ENCODE results near the gene FOCAD.
A peak's percentile ranks its signal among the peaks of the same experiment; 100 is the strongest.

Gene FOCAD

DNA sequence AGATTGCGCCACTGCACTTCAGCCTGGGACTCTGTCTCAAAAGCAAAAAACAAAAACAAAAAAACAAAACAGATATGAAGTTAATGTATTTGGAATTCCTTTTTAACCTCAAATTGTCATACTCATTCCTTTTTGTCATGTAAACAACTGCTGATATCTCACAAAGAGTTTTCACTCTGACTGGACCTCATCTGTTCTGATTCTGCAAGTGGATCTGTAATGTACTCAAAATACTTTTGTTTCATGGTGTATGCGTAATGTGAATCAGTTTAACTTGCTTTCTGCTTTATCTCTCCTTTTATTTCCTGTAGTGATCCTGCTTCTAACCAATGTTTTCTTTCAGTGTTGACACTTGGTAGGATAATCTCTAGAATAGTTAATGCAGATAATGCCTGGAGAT, 106.7 kb downstream of the FOCAD start:
- no peak for DNase-seq (ENCODE audit: low spot score)

DNA sequence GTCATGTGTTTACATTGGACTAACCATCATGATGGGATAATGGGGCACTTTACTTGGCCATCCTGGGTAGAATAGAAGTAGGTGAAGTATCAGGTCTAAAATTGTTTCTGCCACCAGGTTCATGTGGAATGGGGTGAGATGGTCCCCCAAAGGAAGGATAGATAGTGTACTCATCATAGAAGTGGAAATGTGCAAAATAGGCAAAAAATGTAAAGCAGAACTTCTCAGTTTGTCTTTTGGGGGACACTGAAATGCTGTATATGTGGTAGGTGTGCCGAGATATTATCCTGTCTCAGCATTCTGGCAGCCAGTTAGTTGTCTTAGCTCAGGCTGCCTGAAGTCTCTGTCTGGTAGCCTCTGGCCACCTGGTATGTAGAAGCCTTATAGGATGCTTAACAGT, 107.6 kb downstream of the FOCAD start:
- no peak for DNase-seq (ENCODE audit: low spot score)

DNA sequence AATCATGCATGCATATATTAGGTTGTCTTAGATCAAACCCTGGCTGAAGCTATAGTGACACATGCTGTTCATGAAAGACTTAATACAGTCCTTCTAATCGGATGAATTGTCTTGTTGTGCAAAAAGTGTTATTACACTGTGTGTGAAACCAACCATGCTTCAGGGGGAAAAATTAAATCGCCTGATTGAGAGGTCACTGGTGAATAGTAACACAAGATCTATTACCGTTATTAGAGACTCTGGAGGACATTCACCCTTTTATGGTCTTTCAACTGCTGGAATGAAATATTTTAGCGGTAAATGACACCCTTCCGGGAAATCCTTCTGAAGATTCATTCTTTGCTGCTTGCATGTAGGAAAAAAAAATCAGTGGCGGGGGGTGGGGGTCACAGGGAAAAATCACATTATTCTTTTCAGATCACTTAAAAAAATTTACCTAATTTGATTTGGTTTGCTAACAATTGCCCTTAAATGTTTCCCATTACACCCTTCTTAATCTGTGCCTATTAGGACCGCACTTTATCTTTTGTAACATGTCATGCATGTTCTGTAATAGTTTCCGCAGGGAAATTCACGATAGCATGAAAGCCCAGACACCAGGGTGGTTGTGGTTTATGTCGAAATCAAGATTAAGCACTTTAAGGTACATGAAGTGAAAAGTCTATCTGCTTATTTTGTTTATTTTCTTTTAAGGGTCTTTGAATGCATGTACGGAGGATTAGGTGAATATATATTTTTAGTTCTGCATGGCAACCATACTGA, 120.6 kb downstream of the FOCAD start:
- no peak for DNase-seq (ENCODE audit: low spot score)

DNA sequence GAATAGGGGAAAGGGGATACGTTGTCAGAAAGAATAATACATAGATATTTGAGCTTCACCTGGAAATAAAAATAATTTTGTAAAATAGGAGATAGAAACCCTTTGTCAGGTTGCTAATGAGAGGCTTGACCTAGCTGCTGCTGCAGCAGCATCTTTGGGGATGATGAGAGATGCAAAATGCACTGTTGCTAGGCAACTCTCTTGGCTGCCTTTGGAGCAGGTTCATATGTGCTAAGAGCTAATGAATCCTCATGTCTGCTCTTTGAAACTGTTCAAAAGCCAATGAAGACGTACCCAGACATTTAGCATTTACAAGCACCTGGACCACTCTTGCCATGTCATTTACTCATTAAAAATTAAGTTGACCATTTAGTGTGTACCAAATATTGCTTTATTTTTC, 121.7 kb downstream of the FOCAD start:
- peak; percentile 69 for DNase-seq (ENCODE audit: low spot score)

DNA sequence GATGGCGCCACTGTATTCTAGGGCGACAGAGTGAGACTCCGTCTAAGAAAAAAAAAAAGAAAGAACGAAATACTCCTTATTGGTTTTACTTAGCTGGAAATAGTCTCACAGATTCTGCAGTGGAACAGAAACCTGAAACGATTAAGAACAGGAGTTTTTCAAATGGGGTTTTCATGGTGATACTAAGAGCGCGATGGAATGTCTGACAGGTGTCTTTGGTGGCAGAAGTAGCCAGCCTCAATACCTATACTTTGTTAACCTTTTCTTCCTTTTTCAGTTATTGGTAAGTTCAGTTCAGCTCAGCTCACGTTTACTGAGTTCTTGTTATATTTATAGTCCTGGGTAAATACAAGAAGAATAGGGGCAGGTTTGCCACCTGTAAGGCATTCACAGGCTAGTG, 123.9 kb downstream of the FOCAD start:
- DNase-seq (ENCODE audit: low spot score), result no peak

DNA sequence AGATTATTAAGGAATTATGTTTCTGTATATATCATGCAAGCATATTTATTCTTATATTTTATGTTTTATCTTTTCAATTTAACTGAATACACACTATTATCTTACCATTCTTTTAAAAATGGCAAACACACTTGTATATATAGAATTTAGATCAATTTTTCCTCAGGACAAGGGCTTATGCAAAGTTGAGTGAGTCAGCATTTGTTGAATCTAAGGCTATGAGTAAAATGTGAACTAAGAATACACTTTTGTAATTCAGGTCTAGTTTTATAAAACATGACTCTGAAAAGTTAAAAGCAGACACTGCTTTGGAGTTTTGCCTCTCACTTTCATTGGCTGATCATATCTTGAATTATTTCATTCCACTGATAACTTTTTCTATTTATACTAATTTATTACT, 127.8 kb downstream of the FOCAD start:
- DNase-seq (ENCODE audit: low spot score), result no peak

DNA sequence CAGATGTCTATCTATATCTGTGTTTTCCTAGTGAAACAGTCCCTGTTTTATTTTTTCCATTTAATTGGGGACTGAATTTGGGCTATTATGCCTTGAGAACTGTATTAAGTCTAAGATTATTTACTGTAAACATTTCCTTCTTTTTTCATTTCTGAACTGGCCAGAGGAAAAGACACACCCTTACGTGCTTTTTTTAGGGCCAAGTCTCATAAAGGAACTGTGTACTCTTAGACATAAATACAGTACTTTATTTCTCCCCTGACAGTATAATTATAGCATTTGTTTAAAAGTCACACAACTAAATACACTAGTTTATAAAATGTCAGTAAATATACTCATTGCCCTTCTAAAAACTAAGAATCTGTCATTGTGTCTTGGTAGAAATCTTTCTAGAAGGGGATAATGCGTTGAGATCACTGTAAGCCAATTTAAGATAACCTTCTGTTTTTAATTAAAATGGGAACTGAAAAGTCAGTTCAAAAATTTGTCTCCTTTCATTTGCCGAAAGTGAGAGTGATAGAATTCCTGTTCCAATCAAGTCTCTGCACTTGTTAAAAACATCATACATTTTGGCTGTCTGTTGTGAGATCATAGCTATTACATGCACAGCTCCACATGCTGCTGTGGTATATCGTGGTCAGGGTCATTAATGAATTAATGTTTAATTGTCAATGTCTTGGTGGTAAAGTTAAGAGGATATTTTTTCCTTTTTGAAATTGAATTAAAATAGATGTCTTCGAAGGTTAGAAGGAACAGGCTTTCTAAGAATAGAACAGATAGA, 132.1 kb downstream of the FOCAD start:
- DNase-seq (ENCODE audit: low spot score), result no peak

DNA sequence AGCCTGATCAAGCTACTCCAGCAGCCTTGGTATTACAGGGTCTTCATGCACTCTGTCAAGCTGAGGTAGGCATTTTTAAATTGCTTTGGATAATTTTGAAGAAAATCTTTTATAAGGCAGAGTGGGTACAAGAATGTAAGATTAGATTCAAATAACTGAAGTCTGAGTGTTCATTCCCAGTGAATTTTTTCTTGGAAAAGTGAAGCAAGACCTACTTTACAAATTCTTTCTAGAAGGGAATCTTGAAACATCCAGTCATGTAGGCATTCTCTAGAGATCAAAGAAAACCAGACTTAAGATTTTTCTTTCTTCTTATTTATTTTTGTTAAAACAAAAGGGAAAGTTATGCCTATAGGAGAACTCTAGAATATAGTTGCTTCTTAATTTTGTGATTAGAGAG, 139.0 kb downstream of the FOCAD start:
- no peak for DNase-seq (ENCODE audit: low spot score)

DNA sequence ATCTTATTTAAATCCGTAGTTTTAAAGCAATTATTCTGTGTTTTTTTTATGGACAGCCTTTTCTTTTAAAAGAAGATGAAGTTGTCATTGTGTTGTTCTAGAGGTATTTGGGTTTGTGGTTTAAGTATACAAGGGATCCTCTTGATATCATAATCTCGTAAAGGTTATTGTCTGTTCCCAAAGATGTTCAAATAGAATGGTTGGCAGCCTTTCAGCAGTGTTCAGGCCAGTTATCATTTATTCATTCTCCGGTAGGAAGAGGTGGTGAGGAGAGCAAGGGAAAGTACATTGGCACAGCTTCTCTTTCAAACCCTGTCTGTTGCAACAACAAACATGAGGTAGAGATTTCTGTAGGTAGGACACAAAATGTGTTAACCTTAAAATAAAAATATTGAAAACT, 147.0 kb downstream of the FOCAD start:
- DNase-seq (ENCODE audit: low spot score), result no peak

DNA sequence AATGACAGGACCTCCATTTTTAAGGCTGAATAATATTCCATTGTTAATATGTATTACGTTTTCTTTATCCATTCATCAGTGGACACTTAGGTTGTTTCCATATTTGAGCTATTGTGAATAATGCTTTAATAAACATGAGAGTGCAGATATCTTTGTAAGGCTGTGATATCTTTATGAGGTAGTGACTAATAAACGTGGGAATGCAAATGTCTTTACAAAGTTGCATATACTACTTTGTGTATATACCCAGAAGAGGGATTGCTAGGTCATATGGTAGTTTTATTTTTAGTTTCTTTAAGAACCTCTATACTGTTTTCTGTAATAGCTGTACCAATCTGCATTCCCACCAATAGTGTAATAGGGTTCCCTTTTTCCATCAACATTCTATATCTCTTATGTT, 148.7 kb downstream of the FOCAD start:
- DNase-seq (ENCODE audit: low spot score), result no peak

DNA sequence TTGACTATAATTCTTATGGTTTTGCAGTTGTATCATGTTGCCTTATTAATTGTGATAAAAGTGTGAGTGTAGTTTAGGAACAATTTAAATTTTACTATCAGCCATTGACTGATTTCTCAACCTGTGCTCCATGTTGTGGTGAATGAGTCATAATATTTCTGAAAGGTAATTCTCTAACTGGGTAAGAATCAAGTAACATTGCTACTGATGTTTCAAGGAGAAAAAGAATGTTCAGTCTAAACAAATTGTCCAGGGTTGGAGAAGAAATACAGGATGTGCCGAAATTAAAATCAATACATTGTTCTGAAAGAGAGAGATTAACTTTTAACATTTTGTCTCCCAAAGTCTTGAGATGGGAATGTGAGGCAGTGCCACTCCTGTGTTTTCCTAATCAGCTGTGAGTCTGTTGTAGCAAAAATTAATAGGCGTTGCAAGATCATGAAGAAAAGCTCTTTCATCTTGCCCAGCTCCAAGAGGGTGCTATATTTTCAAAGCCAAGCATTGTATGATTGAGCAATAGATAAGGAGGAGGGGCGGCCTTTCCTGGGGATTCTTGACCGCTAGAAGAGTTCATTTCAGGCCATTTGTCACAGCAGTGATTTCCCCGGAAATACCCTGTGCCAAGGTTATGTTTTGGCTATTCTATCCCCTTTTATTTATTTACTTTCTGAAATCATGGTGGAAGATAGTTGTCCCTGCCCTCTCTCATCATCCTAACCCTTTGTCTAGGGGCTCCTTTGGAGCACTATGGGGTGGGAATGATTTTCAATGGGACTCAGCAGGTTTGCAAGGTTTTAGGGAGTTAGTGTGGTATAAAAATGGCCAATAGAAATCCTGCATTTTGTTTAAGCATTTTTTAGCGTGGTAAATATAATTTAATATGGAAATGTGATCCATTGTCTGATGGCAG, 151.6 kb downstream of the FOCAD start:
- DNase-seq (ENCODE audit: low spot score), result no peak

DNA sequence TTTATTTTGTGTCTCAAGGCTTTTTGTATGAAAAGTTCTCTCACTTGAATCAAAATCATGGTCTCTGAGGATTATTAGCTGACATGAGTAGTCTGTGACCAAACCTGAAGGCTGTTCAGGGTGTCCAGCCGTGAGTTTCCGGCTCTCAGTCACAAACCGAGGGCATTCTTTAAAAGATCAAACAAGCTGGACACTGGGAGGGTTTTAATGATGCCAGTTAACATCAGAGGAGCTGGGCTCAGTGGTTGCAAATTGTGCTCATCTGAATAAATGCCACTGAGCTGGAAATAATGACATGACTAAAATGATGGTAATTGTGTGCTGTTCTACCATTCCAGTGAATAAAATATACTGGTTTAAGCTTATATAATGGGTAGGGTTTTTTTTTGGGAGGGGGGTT, 153.1 kb downstream of the FOCAD start:
- no peak for DNase-seq (ENCODE audit: low spot score)

DNA sequence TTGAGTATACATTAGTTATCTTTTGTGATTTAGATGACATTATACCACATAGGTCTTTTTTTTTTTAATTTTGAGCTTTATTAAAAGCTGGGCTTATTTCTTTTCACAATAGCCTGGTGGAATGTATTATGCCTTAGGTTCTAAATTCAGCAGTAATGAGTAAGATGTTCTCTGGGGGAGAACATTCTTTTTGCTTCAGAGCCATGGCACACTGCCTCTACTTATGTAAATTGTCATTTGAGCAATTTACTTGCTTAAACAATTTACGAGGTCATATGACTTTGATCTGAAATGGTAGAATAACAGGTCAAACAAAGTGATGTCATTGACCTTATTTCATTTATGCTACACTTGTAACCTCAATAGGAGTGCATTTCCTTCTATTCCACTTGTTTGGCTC, 154.2 kb downstream of the FOCAD start:
- DNase-seq (ENCODE audit: low spot score), result no peak

DNA sequence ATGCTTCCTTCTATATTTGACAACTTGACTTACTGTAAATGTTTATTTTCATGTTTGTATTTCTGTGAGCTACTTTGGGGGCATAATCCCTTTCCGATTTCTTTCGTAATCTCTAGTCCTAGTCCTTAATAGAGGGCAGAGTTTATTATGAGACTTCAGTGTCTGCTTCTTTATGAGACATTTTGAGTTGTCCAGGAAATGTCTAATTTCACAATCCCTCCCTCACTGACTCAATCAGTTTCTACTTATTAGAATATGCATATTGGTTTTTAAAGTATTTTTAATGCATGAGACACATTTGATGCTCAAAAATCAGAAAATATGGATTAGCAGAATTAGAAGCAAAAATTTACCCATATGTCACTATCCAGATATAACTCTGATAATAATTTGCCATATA, 160.9 kb downstream of the FOCAD start:
- DNase-seq (ENCODE audit: low spot score), result no peak

DNA sequence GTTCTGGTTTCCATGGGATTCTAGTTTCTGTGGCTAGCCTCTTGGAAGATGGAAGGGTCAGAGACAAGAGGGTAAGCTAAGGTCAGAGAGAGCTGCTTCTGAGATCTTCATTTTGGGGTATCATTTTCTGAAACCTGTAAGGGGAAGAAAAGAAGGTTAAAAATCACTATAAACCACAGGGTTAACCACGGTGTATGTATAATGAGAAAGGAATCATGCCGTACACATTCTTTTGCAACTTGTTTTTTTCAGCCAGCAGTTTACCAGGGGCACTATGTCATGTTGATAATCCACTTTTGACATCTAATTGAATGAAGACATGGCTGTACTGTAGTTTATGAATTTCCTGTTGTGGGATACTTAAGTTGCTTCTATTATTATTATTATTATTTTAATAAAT, 164.4 kb downstream of the FOCAD start:
- DNase-seq (ENCODE audit: low spot score), result no peak

DNA sequence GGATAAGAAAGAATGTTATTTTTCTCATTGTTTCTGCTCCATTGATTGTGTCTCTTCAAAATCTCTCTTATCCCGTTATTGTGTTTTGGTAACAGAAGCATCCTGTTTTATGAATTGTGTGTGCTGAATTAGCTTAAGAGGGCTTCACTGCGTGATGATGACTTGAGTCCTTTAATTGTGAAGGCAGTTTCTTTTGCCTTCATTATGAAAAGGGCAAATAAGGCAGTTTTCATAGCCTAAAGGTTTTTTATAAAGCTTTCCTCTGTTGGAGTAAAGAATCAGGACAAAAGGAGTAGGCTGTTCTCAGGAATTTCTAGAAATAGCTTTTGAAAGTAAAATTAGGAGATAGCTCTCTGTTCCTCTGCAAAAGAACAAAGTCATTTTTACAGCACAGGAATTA, 169.8 kb downstream of the FOCAD start:
- no peak for DNase-seq (ENCODE audit: low spot score)

DNA sequence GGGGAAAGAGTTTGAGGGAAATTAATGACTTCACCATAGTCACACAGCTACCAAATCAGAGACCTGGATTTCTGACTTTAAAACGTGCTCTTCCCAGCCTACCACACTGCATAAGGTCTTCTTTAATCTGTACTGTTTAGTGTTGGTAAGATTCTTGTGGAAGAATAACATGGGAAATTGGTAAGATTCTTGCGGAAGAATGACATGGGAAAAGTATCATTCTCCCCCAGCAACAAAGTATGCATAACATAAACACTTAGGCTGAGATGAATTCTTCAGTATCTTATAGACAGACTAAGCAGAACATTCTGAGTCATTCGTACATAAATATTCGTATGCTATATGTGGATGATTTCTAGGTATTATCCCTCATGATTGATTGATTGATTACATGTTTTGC, 170.4 kb downstream of the FOCAD start:
- DNase-seq (ENCODE audit: low spot score), result no peak

DNA sequence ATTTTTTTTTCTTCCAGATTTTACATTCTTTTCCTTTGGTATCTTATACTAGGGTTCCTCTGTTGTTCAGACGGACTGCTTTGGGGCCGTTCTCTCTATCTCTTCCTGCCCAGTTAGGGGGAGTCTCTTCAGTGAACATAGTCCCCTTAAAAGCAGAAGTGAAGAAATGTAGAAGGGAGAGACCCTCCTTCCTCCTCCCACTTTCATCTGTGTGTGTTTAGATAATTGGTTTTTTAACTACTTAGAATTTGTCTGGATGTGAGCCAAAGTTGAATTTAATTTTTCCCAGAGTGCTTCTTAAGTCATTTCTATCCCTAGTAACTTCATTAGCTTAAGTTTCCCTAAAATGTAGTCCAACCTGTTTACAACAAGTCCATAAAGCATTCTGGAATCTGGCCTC, 179.9 kb downstream of the FOCAD start:
- no peak for DNase-seq (ENCODE audit: low spot score)

DNA sequence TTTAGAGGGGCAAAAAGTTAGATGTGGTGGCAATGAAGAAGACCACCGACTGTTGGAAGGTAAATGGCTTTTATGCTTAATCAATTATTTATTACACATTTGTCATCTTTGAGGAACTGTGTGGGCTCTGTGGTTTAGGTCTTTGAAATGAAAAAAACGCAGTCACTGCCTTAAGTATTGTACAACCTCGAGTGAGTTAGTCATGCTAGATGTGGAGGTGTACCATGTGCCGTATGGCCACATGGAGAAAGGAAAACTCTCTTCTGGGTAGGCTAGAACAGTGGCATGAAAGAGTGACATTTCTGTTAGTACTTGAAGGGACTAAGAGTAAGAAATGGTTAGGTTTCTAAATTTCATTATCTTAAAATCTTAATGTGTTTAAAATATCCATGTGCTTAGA, 181.3 kb downstream of the FOCAD start:
- no peak for DNase-seq (ENCODE audit: low spot score)

DNA sequence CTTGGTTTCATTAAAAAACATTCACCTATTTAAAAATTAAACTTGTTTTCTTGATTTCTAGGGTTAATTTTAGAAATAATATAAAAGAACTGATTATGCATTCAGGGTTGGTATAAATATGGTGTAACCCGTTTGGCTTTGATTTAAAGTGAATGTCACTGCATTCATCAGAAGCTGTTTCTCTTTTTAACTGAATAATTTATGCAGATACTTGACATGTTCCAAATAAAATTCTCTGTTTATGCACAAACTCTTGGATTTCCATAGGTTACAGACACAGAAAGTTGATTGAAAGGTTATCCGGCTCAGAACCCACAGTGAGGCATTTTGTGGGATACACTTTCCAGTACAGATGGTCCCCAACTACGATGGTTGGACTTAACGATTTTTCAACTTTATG, 186.1 kb downstream of the FOCAD start:
- DNase-seq (ENCODE audit: low spot score), result no peak

DNA sequence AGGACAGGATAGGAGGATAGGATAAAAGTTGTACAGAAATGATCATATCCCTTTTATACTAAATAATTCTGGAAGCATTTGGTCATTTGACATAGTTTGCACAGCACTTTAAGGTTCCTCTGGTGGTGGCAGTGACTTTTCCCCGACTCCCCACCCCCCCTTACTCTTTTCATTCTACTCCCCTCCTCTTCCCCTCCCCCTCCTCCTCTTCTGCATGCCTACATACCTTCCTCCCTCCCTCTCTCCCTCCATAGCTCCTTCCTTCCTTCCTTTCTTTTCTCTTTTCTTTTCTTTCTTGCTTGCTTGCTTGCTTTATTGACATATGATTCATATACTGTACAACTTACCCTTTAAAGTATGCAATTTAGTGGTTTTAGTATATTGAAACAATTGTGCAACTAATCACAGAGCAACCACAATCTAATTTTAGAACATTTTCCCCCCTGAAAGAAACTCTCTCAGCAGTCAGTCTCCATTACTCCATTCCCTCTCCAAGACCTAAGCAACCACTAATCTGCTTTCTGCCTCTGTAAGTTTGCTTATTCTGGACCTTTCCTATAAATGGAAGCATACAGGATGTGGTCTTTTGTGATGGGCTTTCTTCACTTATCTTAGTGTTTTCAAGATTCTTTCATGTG, 188.4 kb downstream of the FOCAD start:
- DNase-seq (ENCODE audit: low spot score), result no peak

DNA sequence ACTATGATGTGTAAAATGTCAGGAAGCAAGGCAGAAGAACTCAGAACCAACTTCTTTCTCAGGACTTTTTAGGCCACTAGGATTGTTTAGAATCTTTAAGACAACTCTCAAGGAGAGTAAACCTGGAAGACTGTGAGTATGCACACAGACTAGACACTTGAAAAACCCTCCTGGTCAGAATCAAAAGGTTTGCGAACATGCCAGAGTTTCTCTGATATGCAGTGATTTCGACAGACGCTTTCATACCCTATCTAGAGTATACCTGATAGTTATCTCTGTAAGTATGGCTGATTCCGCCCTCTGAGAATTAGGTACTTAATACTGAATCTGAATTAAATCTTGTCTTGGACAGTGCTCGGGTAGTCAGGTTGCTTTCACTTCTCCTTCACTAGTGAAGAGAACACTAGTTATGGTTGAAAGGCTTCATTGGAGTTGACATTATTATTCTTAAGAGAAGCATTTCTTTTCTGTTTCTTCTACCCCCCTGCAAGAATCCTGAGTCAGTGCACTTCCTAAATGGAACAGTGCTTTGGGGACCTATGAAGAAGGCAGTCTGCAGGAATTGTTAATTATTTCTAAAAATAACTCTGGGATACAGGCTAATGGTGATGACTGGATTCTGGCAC, 189.3 kb downstream of the FOCAD start:
- DNase-seq (ENCODE audit: low spot score), result no peak
